ENCODE measurements around the gene RAB40C.

- TF ChIP-seq POLR2A (IDR thresholded peaks at IDR 0.05) (no peak), CTCF (IDR thresholded peaks at IDR 0.05) (no peak), EP300 (IDR thresholded peaks at IDR 0.05) (no peak), POLR2AphosphoS5 (IDR thresholded peaks at IDR 0.05) (no peak)
These were observed 32.2 kb upstream of the RAB40C start for GRCh38 chr16:557463-558297.
